WTC11 (cell line): ENCODE measurements around the gene KEAP1. TPM values are rescaled to one million over a fixed set of nuclear protein-coding genes. Genes with fewer than 3 reads are reported as not detected.

ENCODE experiments used
- ATAC-seq: fragments of 200-7000 bp; cut with Tn5 transposase; 2 replicates; pipeline ENCODE4 v1.10.0; 2021; ENCODE audit warnings: mild to moderate bottlenecking, moderate library complexity
- CTCF ChIA-PET: fragments of 300-600 bp; sonication (Branson Sonifier 250); formaldehyde crosslinking; loops from one replicate; lab custom pipeline; 2021; ENCODE audit warnings: antibody characterized with exemption; lab: Charles Lee
- POLR2A ChIA-PET: fragments of 350-600 bp; sonication (Branson Sonifier 250); formaldehyde crosslinking; loops from one replicate; lab custom pipeline; 2021; ENCODE audit warnings: antibody characterized with exemption; lab: Charles Lee
- DNase-seq: peaks from one replicate; pipeline ENCODE4 v3.0.0; 2021; ENCODE audit warnings: low spot score
- H3K27ac Mint-ChIP-seq: 2 replicates; pipeline ENCODE4 v1.8.0; 2021; ENCODE audit warnings: mixed read lengths
- H3K27me3 Mint-ChIP-seq: 2 replicates; pipeline ENCODE4 v1.8.0; 2021; ENCODE audit warnings: low read depth, mild to moderate bottlenecking, moderate library complexity, mixed read lengths
- H3K36me3 Mint-ChIP-seq: 2 replicates; pipeline ENCODE4 v1.8.0; 2021; ENCODE audit warnings: mixed read lengths
- H3K4me1 Mint-ChIP-seq: 2 replicates; pipeline ENCODE4 v1.8.0; 2022; ENCODE audit warnings: mixed read lengths
- H3K4me3 Mint-ChIP-seq: 2 replicates; pipeline ENCODE4 v1.8.0; 2021; ENCODE audit warnings: mild to moderate bottlenecking, moderate library complexity, mixed read lengths
- H3K9me3 Mint-ChIP-seq: 2 replicates; pipeline ENCODE4 v1.8.0; 2021; ENCODE audit warnings: mixed read lengths
- CBFB ChIP-seq: sonication (generic); formaldehyde crosslinking; IDR thresholded peaks from 2 replicates; pipeline ENCODE4 v1.8.1; 2022; ENCODE audit warnings: mild to moderate bottlenecking, low read depth, missing genetic modification reagents
- CDX4 ChIP-seq: fragments of 250-450 bp; sonication (Bioruptor Pico); IDR thresholded peaks from 2 replicates; pipeline ENCODE4 v1.9.0; 2021; ENCODE audit warnings: moderate library complexity, mild to moderate bottlenecking, inconsistent platforms, borderline replicate concordance
- E2F5 ChIP-seq: sonication (generic); formaldehyde crosslinking; IDR thresholded peaks from 2 replicates; pipeline ENCODE4 v1.8.1; 2022; ENCODE audit warnings: mild to moderate bottlenecking, moderate library complexity, missing genetic modification reagents
- EMX1 ChIP-seq: fragments of 250-450 bp; sonication (Bioruptor Pico); IDR thresholded peaks from 2 replicates; pipeline ENCODE4 v1.8.0; 2021; ENCODE audit warnings: mild to moderate bottlenecking
- FOXJ3 ChIP-seq: sonication (generic); formaldehyde crosslinking; IDR thresholded peaks from 2 replicates; pipeline ENCODE4 v1.9.0; 2021; ENCODE audit warnings: missing genetic modification reagents, mild to moderate bottlenecking, borderline replicate concordance
- FOXP1 ChIP-seq: sonication (generic); formaldehyde crosslinking; IDR thresholded peaks from 2 replicates; pipeline ENCODE4 v1.8.0; 2022; ENCODE audit warnings: missing genetic modification reagents, mild to moderate bottlenecking, moderate library complexity, borderline replicate concordance
- GABPB1 ChIP-seq: sonication (generic); formaldehyde crosslinking; IDR thresholded peaks from 2 replicates; pipeline ENCODE4 v1.8.1; 2023; ENCODE audit warnings: mild to moderate bottlenecking, missing genetic modification reagents
- IRF2 ChIP-seq: sonication (generic); formaldehyde crosslinking; IDR thresholded peaks from 2 replicates; pipeline ENCODE4 v1.8.0; 2022; ENCODE audit warnings: low read depth, missing genetic modification reagents, borderline replicate concordance
- MAX ChIP-seq: sonication (generic); formaldehyde crosslinking; IDR thresholded peaks from 2 replicates; pipeline ENCODE4 v1.8.0; 2022; ENCODE audit warnings: mild to moderate bottlenecking, missing genetic modification reagents
- NFE2L1 ChIP-seq: sonication (generic); formaldehyde crosslinking; IDR thresholded peaks from 2 replicates; pipeline ENCODE4 v1.8.1; 2023; ENCODE audit warnings: missing genetic modification reagents
- RELA ChIP-seq: sonication (generic); formaldehyde crosslinking; IDR thresholded peaks from 2 replicates; pipeline ENCODE4 v1.8.1; 2022; ENCODE audit warnings: missing genetic modification reagents, mild to moderate bottlenecking, borderline replicate concordance
- RORB ChIP-seq: fragments of 250-450 bp; sonication (Bioruptor Pico); IDR thresholded peaks from 2 replicates; pipeline ENCODE4 v1.9.0; 2021; ENCODE audit warnings: mild to moderate bottlenecking
- SMAD3 ChIP-seq: sonication (generic); formaldehyde crosslinking; IDR thresholded peaks from 2 replicates; pipeline ENCODE4 v1.8.0; 2022; ENCODE audit warnings: missing genetic modification reagents, mild to moderate bottlenecking, borderline replicate concordance
- TEAD1 ChIP-seq: sonication (generic); formaldehyde crosslinking; IDR thresholded peaks from 2 replicates; pipeline ENCODE4 v1.8.0; 2022; ENCODE audit warnings: mild to moderate bottlenecking, missing genetic modification reagents
- USF2 ChIP-seq: sonication (generic); formaldehyde crosslinking; IDR thresholded peaks from 2 replicates; pipeline ENCODE4 v1.8.1; 2023; ENCODE audit warnings: mild to moderate bottlenecking, missing genetic modification reagents, moderate library complexity
- ZMAT4 ChIP-seq: fragments of 250-450 bp; sonication (Bioruptor Pico); IDR thresholded peaks from 2 replicates; pipeline ENCODE4 v1.9.0; 2021; ENCODE audit warnings: mild to moderate bottlenecking
- ZNF219 ChIP-seq: sonication (generic); formaldehyde crosslinking; IDR thresholded peaks from 2 replicates; pipeline ENCODE4 v1.8.0; 2023; ENCODE audit warnings: missing genetic modification reagents, mild to moderate bottlenecking, borderline replicate concordance
- total RNA-seq: library from RNA; stranded (reverse); gene quantifications from 3 replicates; pipeline ENCODE4 v1.2.3, GENCODE V29; 2021
- TF ChIP-seq, protein P1 (sequence below): fragments of 250-450 bp; sonication (Bioruptor Pico); IDR thresholded peaks from 2 replicates; pipeline ENCODE4 v2.1.2; 2022; ENCODE audit warnings: mild to moderate bottlenecking, moderate library complexity
- TF ChIP-seq, protein P2 (sequence below): sonication (generic); formaldehyde crosslinking; IDR thresholded peaks from 2 replicates; pipeline ENCODE4 v1.8.0; 2022; ENCODE audit warnings: mild to moderate bottlenecking, missing genetic modification reagents
- TF ChIP-seq, protein P3 (sequence below): sonication (generic); formaldehyde crosslinking; IDR thresholded peaks from 2 replicates; pipeline ENCODE4 v1.8.1; 2022; ENCODE audit warnings: mild to moderate bottlenecking, missing genetic modification reagents, moderate library complexity, borderline replicate concordance
- TF ChIP-seq, protein P4 (sequence below): fragments of 250-450 bp; sonication (Bioruptor Pico); IDR thresholded peaks from 2 replicates; pipeline ENCODE4 v1.8.0; 2021; ENCODE audit warnings: mild to moderate bottlenecking

The KEAP1 gene
- total RNA-seq, 1 experiment from 2014 or later, result 68.7 TPM

- TF ChIP-seq, protein P1, sequence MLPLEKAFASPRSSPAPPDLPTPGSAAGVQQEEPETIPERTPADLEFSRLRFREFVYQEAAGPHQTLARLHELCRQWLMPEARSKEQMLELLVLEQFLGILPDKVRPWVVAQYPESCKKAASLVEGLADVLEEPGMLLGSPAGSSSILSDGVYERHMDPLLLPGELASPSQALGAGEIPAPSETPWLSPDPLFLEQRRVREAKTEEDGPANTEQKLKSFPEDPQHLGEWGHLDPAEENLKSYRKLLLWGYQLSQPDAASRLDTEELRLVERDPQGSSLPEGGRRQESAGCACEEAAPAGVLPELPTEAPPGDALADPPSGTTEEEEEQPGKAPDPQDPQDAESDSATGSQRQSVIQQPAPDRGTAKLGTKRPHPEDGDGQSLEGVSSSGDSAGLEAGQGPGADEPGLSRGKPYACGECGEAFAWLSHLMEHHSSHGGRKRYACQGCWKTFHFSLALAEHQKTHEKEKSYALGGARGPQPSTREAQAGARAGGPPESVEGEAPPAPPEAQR, result no peak
- TF ChIP-seq SMAD3 (CRISPR knock-in tag), result no peak
- TF ChIP-seq, all 79 proteins: peak for 0
Measured at GRCh38 chr19:10478476-10478875, 24.7 kb downstream of the KEAP1 start (continued).

DNA sequence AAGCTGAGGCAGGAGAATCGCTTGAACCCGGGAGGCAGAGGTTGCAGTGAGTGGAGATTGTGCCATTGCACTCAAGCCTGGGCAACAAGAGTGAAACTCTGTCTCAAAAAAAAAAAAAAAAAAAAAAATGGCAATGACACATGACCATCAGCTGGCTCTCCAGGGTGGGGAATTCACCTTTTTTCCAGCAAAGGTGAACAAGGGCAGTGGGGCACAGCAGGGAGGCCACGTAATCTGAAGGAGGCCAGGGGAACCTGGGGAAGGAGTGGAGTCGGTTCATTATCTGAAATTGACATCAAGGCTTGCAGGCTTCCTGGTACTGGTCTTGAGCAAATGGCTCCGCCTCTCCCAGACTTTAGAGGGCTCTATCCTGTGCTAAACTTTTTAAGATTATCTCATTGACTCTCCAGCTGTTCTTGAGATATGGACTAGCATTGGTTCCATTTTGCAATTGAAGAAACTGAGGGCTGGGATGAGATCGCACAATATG, 28.1 kb downstream of the KEAP1 start:
- ChIA-PET POLR2A (interaction anchor here (0.6 kb wide), 1 partner anchor 1936 kb away, joined by 4 read pairs; no protein-coding TSS in a partner anchor), CTCF (interaction anchor here (0.6 to 2.2 kb wide), 7 partner anchors 9 to 376 kb away, joined by 3 to 9 read pairs (median 4); partner anchors contain the start of gene KEAP1)
- DNase-seq, result no peak
- H3K36me3 Mint-ChIP-seq, result no peaks in the 10 kb centered on the region
- TF ChIP-seq CDX4, result no peak
- no peak for TF ChIP-seq NFE2L1 (CRISPR knock-in tag)
- H3K4me1 Mint-ChIP-seq, result peaks cover 4% of the 10 kb centered on the region
- no peaks in the 10 kb centered on the region for H3K9me3 Mint-ChIP-seq
- H3K27me3 Mint-ChIP-seq, result peaks cover 17% of the 10 kb centered on the region
- H3K27ac Mint-ChIP-seq, result no peak overlapping the region
- no peak for ATAC-seq
- H3K4me3 Mint-ChIP-seq, result no peak overlapping the region

- ChIA-PET POLR2A (no interaction called here), CTCF (interaction anchor here (0.8 to 1.2 kb wide), 2 partner anchors 10 to 22 kb away, joined by 3 read pairs; no protein-coding TSS in a partner anchor)
- Mint-ChIP-seq H3K4me3 (no peak overlapping the region), H3K9me3 (no peaks in the 10 kb centered on the region), H3K4me1 (peaks cover 14% of the 10 kb centered on the region), H3K27ac (no peak overlapping the region), H3K27me3 (peaks cover 7% of the 10 kb centered on the region; the same call in 1 of the 2 replicates), H3K36me3 (no peaks in the 10 kb centered on the region)
- ATAC-seq, result no peak
- no peak for DNase-seq
- TF ChIP-seq, protein P2, sequence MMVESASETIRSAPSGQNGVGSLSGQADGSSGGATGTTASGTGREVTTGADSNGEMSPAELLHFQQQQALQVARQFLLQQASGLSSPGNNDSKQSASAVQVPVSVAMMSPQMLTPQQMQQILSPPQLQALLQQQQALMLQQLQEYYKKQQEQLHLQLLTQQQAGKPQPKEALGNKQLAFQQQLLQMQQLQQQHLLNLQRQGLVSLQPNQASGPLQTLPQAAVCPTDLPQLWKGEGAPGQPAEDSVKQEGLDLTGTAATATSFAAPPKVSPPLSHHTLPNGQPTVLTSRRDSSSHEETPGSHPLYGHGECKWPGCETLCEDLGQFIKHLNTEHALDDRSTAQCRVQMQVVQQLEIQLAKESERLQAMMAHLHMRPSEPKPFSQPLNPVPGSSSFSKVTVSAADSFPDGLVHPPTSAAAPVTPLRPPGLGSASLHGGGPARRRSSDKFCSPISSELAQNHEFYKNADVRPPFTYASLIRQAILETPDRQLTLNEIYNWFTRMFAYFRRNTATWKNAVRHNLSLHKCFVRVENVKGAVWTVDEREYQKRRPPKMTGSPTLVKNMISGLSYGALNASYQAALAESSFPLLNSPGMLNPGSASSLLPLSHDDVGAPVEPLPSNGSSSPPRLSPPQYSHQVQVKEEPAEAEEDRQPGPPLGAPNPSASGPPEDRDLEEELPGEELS (CRISPR knock-in tag), result no peak
- TF ChIP-seq, protein P1, result no peak
- TF ChIP-seq RELA (no peak), ZMAT4 (CRISPR knock-in tag) (no peak), TEAD1 (CRISPR knock-in tag) (no peak), IRF2 (CRISPR knock-in tag) (no peak), USF2 (CRISPR knock-in tag) (no peak), FOXP1 (CRISPR knock-in tag) (no peak), EMX1 (CRISPR knock-in tag) (no peak), CBFB (no peak), ZNF219 (CRISPR knock-in tag) (no peak), FOXJ3 (CRISPR knock-in tag) (no peak), RORB (CRISPR knock-in tag) (no peak), MAX (CRISPR knock-in tag) (no peak), GABPB1 (no peak), E2F5 (no peak)
- TF ChIP-seq, protein P3, sequence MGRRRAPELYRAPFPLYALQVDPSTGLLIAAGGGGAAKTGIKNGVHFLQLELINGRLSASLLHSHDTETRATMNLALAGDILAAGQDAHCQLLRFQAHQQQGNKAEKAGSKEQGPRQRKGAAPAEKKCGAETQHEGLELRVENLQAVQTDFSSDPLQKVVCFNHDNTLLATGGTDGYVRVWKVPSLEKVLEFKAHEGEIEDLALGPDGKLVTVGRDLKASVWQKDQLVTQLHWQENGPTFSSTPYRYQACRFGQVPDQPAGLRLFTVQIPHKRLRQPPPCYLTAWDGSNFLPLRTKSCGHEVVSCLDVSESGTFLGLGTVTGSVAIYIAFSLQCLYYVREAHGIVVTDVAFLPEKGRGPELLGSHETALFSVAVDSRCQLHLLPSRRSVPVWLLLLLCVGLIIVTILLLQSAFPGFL (CRISPR knock-in tag), result no peak
- TF ChIP-seq, protein P4, sequence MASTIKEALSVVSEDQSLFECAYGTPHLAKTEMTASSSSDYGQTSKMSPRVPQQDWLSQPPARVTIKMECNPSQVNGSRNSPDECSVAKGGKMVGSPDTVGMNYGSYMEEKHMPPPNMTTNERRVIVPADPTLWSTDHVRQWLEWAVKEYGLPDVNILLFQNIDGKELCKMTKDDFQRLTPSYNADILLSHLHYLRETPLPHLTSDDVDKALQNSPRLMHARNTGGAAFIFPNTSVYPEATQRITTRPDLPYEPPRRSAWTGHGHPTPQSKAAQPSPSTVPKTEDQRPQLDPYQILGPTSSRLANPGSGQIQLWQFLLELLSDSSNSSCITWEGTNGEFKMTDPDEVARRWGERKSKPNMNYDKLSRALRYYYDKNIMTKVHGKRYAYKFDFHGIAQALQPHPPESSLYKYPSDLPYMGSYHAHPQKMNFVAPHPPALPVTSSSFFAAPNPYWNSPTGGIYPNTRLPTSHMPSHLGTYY (CRISPR knock-in tag), result no peak
Measured at GRCh38 chr19:10473192-10473591, 30.0 kb downstream of the KEAP1 start.
